ENCODE results near the gene SERPINE1. TPM values are rescaled to one million over a fixed set of nuclear protein-coding genes. Genes with fewer than 3 reads are reported as not detected.

The SERPINE1 gene
- total and polyA plus RNA-seq, 4 donors = 12.4 to 436 (median 37.0) TPM

- Histone ChIP-seq H3K36me3 (ENCODE audit: control insufficient read depth in 4 of 4, insufficient read depth in 4 of 4, low read length in 4 of 4) (peaks cover 3 to 16% (median 10%) of the 10 kb centered on the region in 4 donors), H3K4me1 (ENCODE audit: control insufficient read depth in 5 of 5, insufficient read depth in 5 of 5, low read length in 5 of 5) (peaks cover 0 to 5% (median 0%) of the 10 kb centered on the region in 5 donors), H3K9me3 (ENCODE audit: control insufficient read depth in 4 of 4, insufficient read depth in 3 of 4, low read length in 3 of 4) (no peaks in the 10 kb centered on the region), H3K9ac (ENCODE audit: insufficient read depth in 1 of 2, low read length in 2 of 2) (no peak overlapping the region), H3K27ac (ENCODE audit: low read depth in 1 of 2, low read length in 1 of 2) (no peak overlapping the region), H3K4me3 (no peak overlapping the region), H3K27me3 (ENCODE audit: control insufficient read depth in 3 of 3, insufficient read depth in 3 of 3, low read length in 2 of 3) (no peaks in the 10 kb centered on the region)
- WGBS, 2 donors = 83 to 86% methylated on average over 4 of the region's 4 CpGs
- TF ChIP-seq, protein P1, sequence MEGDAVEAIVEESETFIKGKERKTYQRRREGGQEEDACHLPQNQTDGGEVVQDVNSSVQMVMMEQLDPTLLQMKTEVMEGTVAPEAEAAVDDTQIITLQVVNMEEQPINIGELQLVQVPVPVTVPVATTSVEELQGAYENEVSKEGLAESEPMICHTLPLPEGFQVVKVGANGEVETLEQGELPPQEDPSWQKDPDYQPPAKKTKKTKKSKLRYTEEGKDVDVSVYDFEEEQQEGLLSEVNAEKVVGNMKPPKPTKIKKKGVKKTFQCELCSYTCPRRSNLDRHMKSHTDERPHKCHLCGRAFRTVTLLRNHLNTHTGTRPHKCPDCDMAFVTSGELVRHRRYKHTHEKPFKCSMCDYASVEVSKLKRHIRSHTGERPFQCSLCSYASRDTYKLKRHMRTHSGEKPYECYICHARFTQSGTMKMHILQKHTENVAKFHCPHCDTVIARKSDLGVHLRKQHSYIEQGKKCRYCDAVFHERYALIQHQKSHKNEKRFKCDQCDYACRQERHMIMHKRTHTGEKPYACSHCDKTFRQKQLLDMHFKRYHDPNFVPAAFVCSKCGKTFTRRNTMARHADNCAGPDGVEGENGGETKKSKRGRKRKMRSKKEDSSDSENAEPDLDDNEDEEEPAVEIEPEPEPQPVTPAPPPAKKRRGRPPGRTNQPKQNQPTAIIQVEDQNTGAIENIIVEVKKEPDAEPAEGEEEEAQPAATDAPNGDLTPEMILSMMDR (IDR thresholded peaks at IDR 0.05; ENCODE audit: control extremely low read depth, extremely low read depth) = no peak
- no peak for ATAC-seq (ENCODE audit: insufficient read depth, low FRiP score)
- no peak for DNase-seq
Observed at GRCh38 chr7:101093906-101094305, 33.0 kb upstream of the SERPINE1 start.

GRCh38 chr7:101094376-101094775 lies 32.5 kb upstream of the SERPINE1 start:
- H3K27ac ChIP-seq (ENCODE audit: low read depth in 1 of 2, low read length in 1 of 2) = no peak overlapping the region
- H3K9ac ChIP-seq (ENCODE audit: insufficient read depth in 1 of 2, low read length in 2 of 2) = no peak overlapping the region
- H3K27me3 ChIP-seq (ENCODE audit: control insufficient read depth in 3 of 3, insufficient read depth in 3 of 3, low read length in 2 of 3) = no peaks in the 10 kb centered on the region
- H3K36me3 ChIP-seq (ENCODE audit: control insufficient read depth in 4 of 4, insufficient read depth in 4 of 4, low read length in 4 of 4) = peaks cover 3 to 13% (median 8%) of the 10 kb centered on the region in 4 donors
- no peak for DNase-seq
- H3K4me3 ChIP-seq = no peak overlapping the region
- H3K9me3 ChIP-seq (ENCODE audit: control insufficient read depth in 4 of 4, insufficient read depth in 3 of 4, low read length in 3 of 4) = no peaks in the 10 kb centered on the region
- TF ChIP-seq, protein P1 (IDR thresholded peaks at IDR 0.05; ENCODE audit: control extremely low read depth, extremely low read depth) = no peak
- ATAC-seq (ENCODE audit: insufficient read depth, low FRiP score) = no peak
- 73 to 74% methylated on average over 9 of the region's 9 CpGs for WGBS, 2 donors
- peaks cover 0 to 4% (median 0%) of the 10 kb centered on the region in 5 donors for H3K4me1 ChIP-seq (ENCODE audit: control insufficient read depth in 5 of 5, insufficient read depth in 5 of 5, low read length in 5 of 5)

- Histone ChIP-seq H3K4me3 (no peak overlapping the region), H3K9ac (ENCODE audit: insufficient read depth in 1 of 2, low read length in 2 of 2) (no peak overlapping the region), H3K27me3 (ENCODE audit: control insufficient read depth in 3 of 3, insufficient read depth in 3 of 3, low read length in 2 of 3) (no peaks in the 10 kb centered on the region), H3K9me3 (ENCODE audit: control insufficient read depth in 4 of 4, insufficient read depth in 3 of 4, low read length in 3 of 4) (no peaks in the 10 kb centered on the region), H3K27ac (ENCODE audit: low read depth in 1 of 2, low read length in 1 of 2) (no peak overlapping the region), H3K36me3 (ENCODE audit: control insufficient read depth in 4 of 4, insufficient read depth in 4 of 4, low read length in 4 of 4) (peaks cover 3 to 9% (median 5%) of the 10 kb centered on the region in 4 donors), H3K4me1 (ENCODE audit: control insufficient read depth in 5 of 5, insufficient read depth in 5 of 5, low read length in 5 of 5) (peaks cover 0 to 6% (median under 1%) of the 10 kb centered on the region in 5 donors)
- WGBS, 2 donors = 48 to 63% methylated on average over 12 of the region's 12 CpGs
- peak in 2 of 3 donors; percentile 20 to 22 for DNase-seq
- TF ChIP-seq, protein P1 (IDR thresholded peaks at IDR 0.05; ENCODE audit: control extremely low read depth, extremely low read depth) = peak; percentile 17
- no peak for ATAC-seq (ENCODE audit: insufficient read depth, low FRiP score)
Observed at GRCh38 chr7:101094791-101095375, 32.0 kb upstream of the SERPINE1 start.

Measured in lung (tissue), 12 donors.